ENCODE measurements around the gene NKPD1.

- TF ChIP-seq, protein P1, sequence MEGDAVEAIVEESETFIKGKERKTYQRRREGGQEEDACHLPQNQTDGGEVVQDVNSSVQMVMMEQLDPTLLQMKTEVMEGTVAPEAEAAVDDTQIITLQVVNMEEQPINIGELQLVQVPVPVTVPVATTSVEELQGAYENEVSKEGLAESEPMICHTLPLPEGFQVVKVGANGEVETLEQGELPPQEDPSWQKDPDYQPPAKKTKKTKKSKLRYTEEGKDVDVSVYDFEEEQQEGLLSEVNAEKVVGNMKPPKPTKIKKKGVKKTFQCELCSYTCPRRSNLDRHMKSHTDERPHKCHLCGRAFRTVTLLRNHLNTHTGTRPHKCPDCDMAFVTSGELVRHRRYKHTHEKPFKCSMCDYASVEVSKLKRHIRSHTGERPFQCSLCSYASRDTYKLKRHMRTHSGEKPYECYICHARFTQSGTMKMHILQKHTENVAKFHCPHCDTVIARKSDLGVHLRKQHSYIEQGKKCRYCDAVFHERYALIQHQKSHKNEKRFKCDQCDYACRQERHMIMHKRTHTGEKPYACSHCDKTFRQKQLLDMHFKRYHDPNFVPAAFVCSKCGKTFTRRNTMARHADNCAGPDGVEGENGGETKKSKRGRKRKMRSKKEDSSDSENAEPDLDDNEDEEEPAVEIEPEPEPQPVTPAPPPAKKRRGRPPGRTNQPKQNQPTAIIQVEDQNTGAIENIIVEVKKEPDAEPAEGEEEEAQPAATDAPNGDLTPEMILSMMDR (IDR thresholded peaks at IDR 0.05; ENCODE audit: low read length): no peak
- TF ChIP-seq EZH2 (optimal IDR thresholded peaks at IDR 0.05; ENCODE audit: low read depth, low read length): no peak
These were observed 9.5 kb downstream of the NKPD1 start for GRCh38 chr19:45151320-45151719.

Measured in MM.1S (cell line).